Activated CD4-positive, alpha-beta memory T cell treated with anti-CD3 and anti-CD28 coated beads, Interleukin-2, amount 10 ng/mL, durations not matched to agents 7 days and 5 days (primary cell): Measurements from ENCODE around the gene EXOC3L4. TPM values are rescaled to one million over a fixed set of nuclear protein-coding genes. Genes with fewer than 3 reads are reported as not detected.
A peak's percentile ranks its signal among the peaks of the same experiment; 100 is the strongest.

Experiments
- CTCF ChIA-PET: fragments of 350-600 bp; sonication (Branson Sonifier 250); formaldehyde crosslinking; loops from one replicate; lab custom pipeline; 2021; ENCODE audit warnings: antibody characterized with exemption, inconsistent platforms; lab: Charles Lee
- POLR2A ChIA-PET: fragments of 350-600 bp; sonication (Branson Sonifier 250); formaldehyde crosslinking; loops from one replicate; lab custom pipeline; 2021; ENCODE audit warnings: antibody characterized with exemption; lab: Charles Lee
- DNase-seq: peaks from one replicate; pipeline ENCODE4 v3.0.0-alpha.2; 2020
- H3K27ac Mint-ChIP-seq: one replicate; pipeline ENCODE4 v1.8.0; 2021; ENCODE audit warnings: mild to moderate bottlenecking, mixed read lengths
- H3K27me3 Mint-ChIP-seq: one replicate; pipeline ENCODE4 v1.8.0; 2021; ENCODE audit warnings: mixed read lengths
- H3K36me3 Mint-ChIP-seq: one replicate; pipeline ENCODE4 v1.8.0; 2021; ENCODE audit warnings: low read depth, mixed read lengths
- H3K4me1 Mint-ChIP-seq: one replicate; pipeline ENCODE4 v1.8.0; 2021; ENCODE audit warnings: mixed read lengths
- H3K4me3 Mint-ChIP-seq: one replicate; pipeline ENCODE4 v1.8.0; 2021; ENCODE audit warnings: mild to moderate bottlenecking, mixed read lengths
- H3K9me3 Mint-ChIP-seq: one replicate; pipeline ENCODE4 v1.8.0; 2021; ENCODE audit warnings: mixed read lengths
- total RNA-seq, 2 experiments: library from RNA; stranded (reverse); gene quantifications; one replicate each; pipeline ENCODE4 v1.2.3, GENCODE V29; 2021

Gene EXOC3L4
- total RNA-seq, 2 experiments from 2014 or later = not detected

DNA sequence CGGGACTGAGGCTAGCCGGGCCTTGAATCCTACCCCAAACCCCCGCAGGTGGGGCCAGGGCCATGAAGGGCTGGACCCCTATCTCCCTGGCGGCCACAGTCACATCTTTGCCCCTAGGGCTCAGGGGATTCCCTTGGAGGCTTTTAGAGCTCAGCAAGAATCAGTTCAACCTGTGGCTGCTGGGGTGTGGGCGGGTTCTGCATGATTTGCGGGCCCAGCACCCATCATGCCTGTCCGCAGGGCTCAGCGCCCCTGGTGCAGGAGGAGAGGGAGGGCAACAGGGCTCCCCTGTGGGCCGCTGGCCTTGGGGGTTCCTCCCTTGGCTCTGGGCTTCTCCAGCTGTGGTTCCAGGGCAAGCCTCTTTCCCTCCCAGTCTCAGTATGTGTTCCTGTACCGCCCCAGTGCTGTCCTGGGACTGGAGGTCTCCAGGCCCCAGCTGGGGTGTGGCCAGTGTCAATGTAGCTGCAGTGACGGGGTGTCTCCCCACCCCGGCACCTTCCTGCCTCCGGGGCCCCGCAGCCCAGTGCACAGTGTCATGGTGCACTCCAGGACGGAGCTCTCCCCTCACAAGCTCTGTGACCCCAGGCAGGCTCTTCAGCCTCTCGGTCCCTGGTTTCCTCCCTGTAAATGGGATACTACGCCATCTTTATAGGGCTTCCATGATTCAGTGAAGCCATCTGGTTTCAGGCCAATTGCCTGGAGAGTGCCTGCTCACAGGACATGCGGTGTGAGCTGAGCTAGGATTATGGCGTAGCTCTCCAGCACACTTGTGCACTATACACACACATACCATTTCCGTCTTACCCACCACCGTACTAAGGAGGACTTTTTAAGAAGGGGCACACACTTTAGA, 20.4 kb upstream of the EXOC3L4 start:
- POLR2A ChIA-PET = no interaction called here
- peaks cover 4% of the 10 kb centered on the region for H3K4me1 Mint-ChIP-seq
- no peak for DNase-seq
- H3K36me3 Mint-ChIP-seq = no peaks in the 10 kb centered on the region
- H3K9me3 Mint-ChIP-seq = no peaks in the 10 kb centered on the region
- H3K27me3 Mint-ChIP-seq = peaks cover 5% of the 10 kb centered on the region
- no peak overlapping the region for H3K27ac Mint-ChIP-seq
- H3K4me3 Mint-ChIP-seq = no peak overlapping the region
- CTCF ChIA-PET = interaction anchor here (1.1 to 1.6 kb wide), 4 partner anchors 8 to 379 kb away, joined by 3 to 7 read pairs (median 4); no protein-coding TSS in a partner anchor

DNA sequence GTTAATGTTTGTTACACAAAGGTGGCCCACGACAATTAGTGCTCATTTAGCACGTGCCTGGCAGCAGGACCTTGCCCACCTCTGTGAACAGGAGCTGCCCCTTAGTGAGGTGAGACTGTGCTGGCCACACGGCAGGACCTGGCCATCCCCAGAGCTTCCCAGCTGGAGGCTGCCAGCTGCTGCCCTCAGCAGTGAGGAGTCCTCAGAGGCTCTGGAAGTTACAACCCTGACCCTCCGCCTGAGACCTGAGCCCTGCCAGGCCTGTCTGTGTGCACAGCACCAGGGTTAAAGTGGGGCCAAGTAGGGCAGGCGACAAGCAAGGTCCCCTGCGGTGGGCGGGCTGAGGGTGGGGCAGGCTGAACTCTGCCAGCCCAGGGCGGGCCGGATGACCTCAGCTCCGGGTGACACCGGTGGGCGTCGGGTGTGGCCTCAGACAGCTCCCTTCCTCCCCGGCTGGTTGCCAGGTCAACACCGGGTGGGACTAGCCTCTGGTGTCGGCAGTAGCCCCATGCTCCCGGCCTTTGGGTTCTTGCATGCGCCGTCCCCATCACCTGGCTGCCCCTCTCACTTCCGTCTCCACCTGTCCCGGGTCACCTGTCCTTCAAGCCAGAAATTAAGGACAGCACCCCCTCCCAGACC, 19.7 kb upstream of the EXOC3L4 start:
- peaks cover 4% of the 10 kb centered on the region for H3K4me1 Mint-ChIP-seq
- H3K27me3 Mint-ChIP-seq = peaks cover 5% of the 10 kb centered on the region
- no peaks in the 10 kb centered on the region for H3K9me3 Mint-ChIP-seq
- ChIA-PET CTCF (interaction anchor here (1.0 to 1.6 kb wide), 5 partner anchors 9 to 380 kb away, joined by 3 to 7 read pairs (median 3); no protein-coding TSS in a partner anchor), POLR2A (no interaction called here)
- H3K36me3 Mint-ChIP-seq = no peaks in the 10 kb centered on the region
- H3K4me3 Mint-ChIP-seq = no peak overlapping the region
- H3K27ac Mint-ChIP-seq = no peak overlapping the region
- no peak for DNase-seq

GRCh38 chr14:103078420-103078749, 16.1 kb upstream of the EXOC3L4 start:
- ChIA-PET POLR2A (no interaction called here), CTCF (interaction anchor here (0.6 to 1.6 kb wide), 10 partner anchors 8 to 634 kb away, joined by 3 to 9 read pairs (median 4); no protein-coding TSS in a partner anchor)
- DNase-seq = peak; percentile 77
- no peak overlapping the region for H3K4me3 Mint-ChIP-seq
- no peak overlapping the region for H3K27ac Mint-ChIP-seq
- H3K27me3 Mint-ChIP-seq = peaks cover 5% of the 10 kb centered on the region
- H3K4me1 Mint-ChIP-seq = peaks cover 4% of the 10 kb centered on the region
- H3K36me3 Mint-ChIP-seq = no peaks in the 10 kb centered on the region
- no peaks in the 10 kb centered on the region for H3K9me3 Mint-ChIP-seq

DNA sequence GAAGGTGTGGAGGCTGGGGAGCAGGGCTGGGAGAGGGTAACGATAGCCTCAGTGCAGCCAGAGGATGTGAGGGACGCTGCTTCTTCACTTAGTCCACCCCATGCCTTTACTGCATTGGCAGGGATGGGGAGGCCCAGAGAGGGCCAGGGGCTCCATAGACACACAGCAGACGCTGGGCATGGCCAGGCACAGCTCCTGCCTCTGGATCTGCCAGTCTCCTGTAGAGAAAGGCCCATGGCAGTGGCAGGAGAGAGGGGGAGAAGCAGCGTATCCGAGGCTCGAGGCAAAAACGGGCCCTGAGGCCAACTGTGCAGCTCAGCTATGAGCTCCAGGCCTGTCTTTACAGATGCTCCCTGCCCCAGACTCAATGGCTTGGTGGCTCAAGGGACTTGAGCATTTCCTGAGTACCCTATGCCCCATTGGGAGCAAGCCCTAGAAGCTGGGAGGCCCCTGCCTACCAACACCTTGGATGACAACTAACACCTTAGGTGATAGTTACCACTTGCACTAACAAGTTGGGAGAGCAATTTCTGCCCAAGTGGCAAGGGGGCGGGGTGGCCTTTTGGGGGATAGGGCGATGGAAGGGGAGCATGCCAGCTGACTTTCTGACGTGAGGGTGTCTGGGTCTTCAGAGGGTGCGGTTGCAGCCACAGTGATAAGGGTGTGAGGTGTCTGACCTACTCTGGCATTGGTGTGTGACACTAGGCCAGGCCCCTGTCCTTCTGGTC, 15.5 kb upstream of the EXOC3L4 start:
- ChIA-PET CTCF (interaction anchor here (0.6 to 1.6 kb wide), 10 partner anchors 8 to 635 kb away, joined by 3 to 9 read pairs (median 4); no protein-coding TSS in a partner anchor), POLR2A (no interaction called here)
- Mint-ChIP-seq H3K27ac (no peak overlapping the region), H3K36me3 (no peaks in the 10 kb centered on the region), H3K27me3 (peaks cover 6% of the 10 kb centered on the region), H3K9me3 (no peaks in the 10 kb centered on the region), H3K4me1 (peaks cover 4% of the 10 kb centered on the region), H3K4me3 (no peak overlapping the region)
- DNase-seq = no peak

- CTCF ChIA-PET = no interaction called here
- no peaks in the 10 kb centered on the region for H3K4me1 Mint-ChIP-seq
These were observed 12.6 kb upstream of the EXOC3L4 start for GRCh38 chr14:103081951-103082350.

GRCh38 chr14:103084021-103084919, 10.3 kb upstream of the EXOC3L4 start, which contains the start of gene LBHD2:
Gene LBHD2, plus strand, starts transcription at chr14:103084210. Its CDS starts 1,803 bp downstream, at chr14:103086013.
- Mint-ChIP-seq H3K9me3 (no peaks in the 10 kb centered on the region), H3K36me3 (no peaks in the 10 kb centered on the region), H3K4me3 (no peak within 1 kb of the TSS), H3K27me3 (peaks cover 8% of the 10 kb centered on the region), H3K4me1 (no peaks in the 10 kb centered on the region), H3K27ac (no peak within 1 kb of the TSS)
- POLR2A ChIA-PET = no interaction called here
- CTCF ChIA-PET = interaction anchor here (0.8 to 1.5 kb wide), 2 partner anchors 12 to 21 kb away, joined by 4 to 5 read pairs; no protein-coding TSS in a partner anchor
- no peak for DNase-seq

More at GRCh38 chr14:103081951-103082350, 12.6 kb upstream of the EXOC3L4 start:
- DNase-seq = no peak
- POLR2A ChIA-PET = no interaction called here
- no peaks in the 10 kb centered on the region for H3K36me3 Mint-ChIP-seq
- no peak overlapping the region for H3K4me3 Mint-ChIP-seq
- H3K27me3 Mint-ChIP-seq = peaks cover 8% of the 10 kb centered on the region
- H3K9me3 Mint-ChIP-seq = no peaks in the 10 kb centered on the region
- no peak overlapping the region for H3K27ac Mint-ChIP-seq

DNA sequence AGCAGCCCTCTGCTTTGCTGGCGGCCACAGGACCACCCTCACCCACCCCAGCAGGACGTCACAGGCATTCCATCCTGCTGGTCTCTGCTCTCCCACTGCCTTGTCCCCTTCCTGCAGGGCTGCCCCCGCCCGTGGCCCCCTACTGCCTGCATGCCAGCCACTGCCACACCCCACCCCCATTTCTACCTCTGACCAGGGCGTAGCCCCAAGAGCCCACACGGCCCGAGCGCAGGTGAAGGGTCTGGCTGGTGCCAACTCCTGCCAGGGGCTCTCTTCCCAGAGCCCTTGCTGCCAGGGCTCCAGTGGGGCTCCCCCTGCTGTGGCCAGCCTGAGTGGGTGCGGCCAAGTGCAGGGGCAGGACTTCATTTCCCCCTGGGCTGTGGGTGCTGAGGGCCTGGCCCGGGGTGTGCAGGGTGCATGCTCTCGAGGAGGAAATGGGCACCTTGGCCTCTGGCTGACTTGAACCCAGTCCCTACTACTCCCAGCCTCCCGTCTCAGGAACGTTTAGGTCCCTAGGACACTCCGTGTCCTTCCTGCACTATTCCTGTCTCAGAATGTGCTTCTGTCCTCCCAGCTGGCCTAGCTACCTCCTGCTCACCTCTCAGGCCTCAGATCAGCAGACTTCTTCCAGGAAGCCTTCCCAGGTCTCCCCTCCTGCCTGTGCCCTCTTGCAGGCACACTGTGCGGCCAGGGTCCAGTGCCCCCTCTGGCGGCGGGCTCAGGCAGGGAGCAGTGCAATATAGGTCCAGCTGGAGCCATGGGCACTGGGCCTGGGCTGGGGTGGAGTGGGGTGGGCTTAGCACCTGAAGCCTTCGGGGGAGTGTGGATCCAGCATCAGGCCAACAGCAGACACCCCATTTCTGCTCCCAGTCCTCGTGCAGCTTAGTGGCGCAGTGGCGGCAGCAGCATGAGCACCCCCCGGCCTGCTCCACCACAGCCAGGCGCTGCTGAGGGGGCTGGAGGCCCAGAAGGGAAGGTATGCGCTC, 9.1 kb upstream of the EXOC3L4 start:
- Mint-ChIP-seq H3K9me3 (no peaks in the 10 kb centered on the region), H3K4me3 (no peak overlapping the region), H3K27ac (no peak overlapping the region), H3K36me3 (no peaks in the 10 kb centered on the region), H3K4me1 (no peaks in the 10 kb centered on the region), H3K27me3 (peaks cover 8% of the 10 kb centered on the region)
- no peak for DNase-seq
- POLR2A ChIA-PET = no interaction called here
- CTCF ChIA-PET = interaction anchor here (0.8 kb wide), 1 partner anchor 11 kb away, joined by 4 read pairs; no protein-coding TSS in a partner anchor

- H3K27ac Mint-ChIP-seq = no peak overlapping the region
- H3K27me3 Mint-ChIP-seq = peaks cover 8% of the 10 kb centered on the region
- DNase-seq = no peak
- H3K4me1 Mint-ChIP-seq = peaks cover 6% of the 10 kb centered on the region
- H3K9me3 Mint-ChIP-seq = no peaks in the 10 kb centered on the region
- CTCF ChIA-PET = interaction anchor here (1.2 kb wide), 1 partner anchor 8 kb away, joined by 4 read pairs; no protein-coding TSS in a partner anchor
- H3K4me3 Mint-ChIP-seq = no peak overlapping the region
- no peaks in the 10 kb centered on the region for H3K36me3 Mint-ChIP-seq
- POLR2A ChIA-PET = no interaction called here
These were observed 7.7 kb upstream of the EXOC3L4 start for GRCh38 chr14:103086771-103087342.

DNA sequence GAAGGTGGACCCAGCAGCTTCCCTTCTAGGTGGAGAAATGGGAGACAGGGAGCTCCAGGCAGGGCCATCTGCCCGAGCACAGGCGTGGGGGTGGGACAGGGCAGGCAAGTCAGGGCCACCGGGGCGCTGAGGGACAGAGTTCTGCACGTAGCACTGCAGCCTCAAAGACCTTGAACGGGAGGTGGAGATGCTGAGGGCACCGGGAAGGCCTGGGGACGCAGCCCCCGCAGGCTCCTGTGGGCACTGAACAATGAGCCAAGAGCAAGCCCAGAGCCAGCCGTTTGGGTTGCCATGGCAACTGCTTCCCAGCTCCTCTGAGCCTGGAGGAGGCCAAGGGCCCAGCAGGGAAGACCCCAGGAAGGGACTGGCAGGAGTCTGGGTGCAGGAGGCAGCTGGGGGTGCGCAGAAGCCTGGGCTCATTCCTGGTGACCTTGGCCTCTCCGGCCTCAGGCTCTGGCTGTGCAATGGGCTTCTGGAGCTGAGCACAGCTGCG, 7.1 kb upstream of the EXOC3L4 start:
- CTCF ChIA-PET = interaction anchor here (1.2 kb wide), 1 partner anchor 9 kb away, joined by 4 read pairs; no protein-coding TSS in a partner anchor

DNA sequence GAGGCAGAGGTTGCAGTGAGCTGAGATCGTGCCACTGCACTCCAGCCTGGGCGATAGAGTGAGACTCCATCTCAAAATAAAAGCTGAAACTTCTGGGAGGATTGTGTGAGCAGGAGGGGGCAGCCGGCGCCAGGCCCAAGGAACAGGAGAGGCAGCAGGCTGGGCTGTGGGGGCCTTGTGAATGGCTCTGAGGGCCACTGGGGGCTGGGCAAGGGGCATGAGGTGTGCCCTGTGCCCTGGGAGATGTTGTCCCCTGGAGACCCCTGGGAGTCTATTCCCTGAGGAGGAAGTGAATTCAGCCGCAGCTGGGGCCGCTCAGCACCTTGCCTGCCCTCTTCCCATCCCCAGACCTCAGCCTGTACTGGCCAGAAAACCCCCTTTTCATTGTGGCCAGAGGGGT, 5.6 kb upstream of the EXOC3L4 start:
- Mint-ChIP-seq H3K36me3 (no peaks in the 10 kb centered on the region), H3K4me3 (no peak overlapping the region), H3K27me3 (peaks cover 7% of the 10 kb centered on the region), H3K9me3 (no peaks in the 10 kb centered on the region), H3K27ac (no peak overlapping the region), H3K4me1 (peaks cover 7% of the 10 kb centered on the region)
- DNase-seq = no peak
- ChIA-PET POLR2A (interaction anchor here (0.6 kb wide), 1 partner anchor 1264 kb away, joined by 3 read pairs; no protein-coding TSS in a partner anchor), CTCF (no interaction called here)

More for the DNA sequence above, 7.1 kb upstream of the EXOC3L4 start:
- POLR2A ChIA-PET = no interaction called here
- peaks cover 8% of the 10 kb centered on the region for H3K27me3 Mint-ChIP-seq
- H3K4me1 Mint-ChIP-seq = peaks cover 7% of the 10 kb centered on the region
- no peak overlapping the region for H3K4me3 Mint-ChIP-seq
- H3K9me3 Mint-ChIP-seq = no peaks in the 10 kb centered on the region
- H3K27ac Mint-ChIP-seq = no peak overlapping the region
- DNase-seq = no peak
- H3K36me3 Mint-ChIP-seq = no peaks in the 10 kb centered on the region
